ENCODE measurements around the gene POLG. TPM values are rescaled to one million over a fixed set of nuclear protein-coding genes. Genes with fewer than 3 reads are reported as not detected.

Gene POLG
- total RNA-seq, 1 donor from 2014 or later = 131 TPM

- H3K4me1 Mint-ChIP-seq (ENCODE audit: low read depth) = peaks cover 15% of the 10 kb centered on the region
- no peaks in the 10 kb centered on the region for H3K9me3 Mint-ChIP-seq
- H3K27me3 Mint-ChIP-seq (ENCODE audit: low read depth) = no peaks in the 10 kb centered on the region
- H3K4me3 Mint-ChIP-seq (ENCODE audit: low read depth) = no peak overlapping the region
- H3K27ac Mint-ChIP-seq = no peak overlapping the region
- intact Hi-C loops (cut with micrococcal nuclease) = no loop called here
- peaks cover 89% of the 10 kb centered on the region for H3K36me3 Mint-ChIP-seq (ENCODE audit: low read depth)
- DNase-seq (ENCODE audit: low spot score) = no peak
Measured at GRCh38 chr15:89325039-89325803, 9.4 kb downstream of the POLG start.

- intact Hi-C loops (cut with micrococcal nuclease) = no loop called here
- peaks cover 3% of the 10 kb centered on the region for H3K4me1 Mint-ChIP-seq (ENCODE audit: low read depth)
- no peak for DNase-seq (ENCODE audit: low spot score)
- H3K27ac Mint-ChIP-seq = no peak overlapping the region
- H3K9me3 Mint-ChIP-seq = no peaks in the 10 kb centered on the region
- no peaks in the 10 kb centered on the region for H3K27me3 Mint-ChIP-seq (ENCODE audit: low read depth)
- no peak overlapping the region for H3K4me3 Mint-ChIP-seq (ENCODE audit: low read depth)
- H3K36me3 Mint-ChIP-seq (ENCODE audit: low read depth) = peaks cover 89% of the 10 kb centered on the region
Measured at GRCh38 chr15:89323825-89324224, 10.8 kb downstream of the POLG start.

- H3K27ac Mint-ChIP-seq = no peak overlapping the region
- peaks cover 80% of the 10 kb centered on the region for H3K36me3 Mint-ChIP-seq (ENCODE audit: low read depth)
- H3K4me3 Mint-ChIP-seq (ENCODE audit: low read depth) = no peak overlapping the region
Measured at GRCh38 chr15:89322822-89323221, 11.8 kb downstream of the POLG start.

GRCh38 chr15:89321521-89322410 lies 12.9 kb downstream of the POLG start:
- Mint-ChIP-seq H3K4me3 (ENCODE audit: low read depth) (no peak overlapping the region), H3K4me1 (ENCODE audit: low read depth) (peaks cover 9% of the 10 kb centered on the region), H3K9me3 (no peaks in the 10 kb centered on the region), H3K27ac (no peak overlapping the region), H3K36me3 (ENCODE audit: low read depth) (peaks cover 81% of the 10 kb centered on the region), H3K27me3 (ENCODE audit: low read depth) (no peaks in the 10 kb centered on the region)
- no peak for DNase-seq (ENCODE audit: low spot score)
- intact Hi-C loops (cut with micrococcal nuclease) = no loop called here

More at GRCh38 chr15:89322822-89323221, 11.8 kb downstream of the POLG start:
- H3K27me3 Mint-ChIP-seq (ENCODE audit: low read depth) = no peaks in the 10 kb centered on the region
- no peak for DNase-seq (ENCODE audit: low spot score)
- no peaks in the 10 kb centered on the region for H3K4me1 Mint-ChIP-seq (ENCODE audit: low read depth)
- H3K9me3 Mint-ChIP-seq = no peaks in the 10 kb centered on the region
- intact Hi-C loops (cut with micrococcal nuclease) = no loop called here

- Mint-ChIP-seq H3K27ac (no peak overlapping the region), H3K4me3 (ENCODE audit: low read depth) (no peak overlapping the region), H3K4me1 (ENCODE audit: low read depth) (peaks cover 16% of the 10 kb centered on the region), H3K9me3 (no peaks in the 10 kb centered on the region), H3K27me3 (ENCODE audit: low read depth) (no peaks in the 10 kb centered on the region), H3K36me3 (ENCODE audit: low read depth) (peaks cover 83% of the 10 kb centered on the region)
- no peak for DNase-seq (ENCODE audit: low spot score)
- intact Hi-C loops (cut with micrococcal nuclease) = no loop called here
Measured at GRCh38 chr15:89320200-89320599, 14.4 kb downstream of the POLG start.

GRCh38 chr15:89319678-89320077 lies 14.9 kb downstream of the POLG start:
- Mint-ChIP-seq H3K4me3 (ENCODE audit: low read depth) (no peak overlapping the region), H3K27ac (no peak overlapping the region), H3K36me3 (ENCODE audit: low read depth) (peaks cover 83% of the 10 kb centered on the region), H3K27me3 (ENCODE audit: low read depth) (no peaks in the 10 kb centered on the region), H3K4me1 (ENCODE audit: low read depth) (peaks cover 19% of the 10 kb centered on the region), H3K9me3 (no peaks in the 10 kb centered on the region)
- no peak for DNase-seq (ENCODE audit: low spot score)
- intact Hi-C loops (cut with micrococcal nuclease) = no loop called here

GRCh38 chr15:89317186-89317720 lies 17.4 kb downstream of the POLG start:
- no peak overlapping the region for H3K4me3 Mint-ChIP-seq (ENCODE audit: low read depth)
- no peaks in the 10 kb centered on the region for H3K9me3 Mint-ChIP-seq
- peaks cover 83% of the 10 kb centered on the region for H3K36me3 Mint-ChIP-seq (ENCODE audit: low read depth)
- peak overlapping the region; percentile 80 for H3K27ac Mint-ChIP-seq
- H3K4me1 Mint-ChIP-seq (ENCODE audit: low read depth) = peaks cover 26% of the 10 kb centered on the region
- intact Hi-C loops (cut with micrococcal nuclease) = no loop called here
- no peaks in the 10 kb centered on the region for H3K27me3 Mint-ChIP-seq (ENCODE audit: low read depth)
- no peak for DNase-seq (ENCODE audit: low spot score)

GRCh38 chr15:89316504-89316903 lies 18.1 kb downstream of the POLG start:
- Mint-ChIP-seq H3K27ac (peak overlapping the region; percentile 43), H3K36me3 (ENCODE audit: low read depth) (peaks cover 83% of the 10 kb centered on the region), H3K4me1 (ENCODE audit: low read depth) (peaks cover 26% of the 10 kb centered on the region), H3K27me3 (ENCODE audit: low read depth) (no peaks in the 10 kb centered on the region), H3K9me3 (no peaks in the 10 kb centered on the region), H3K4me3 (ENCODE audit: low read depth) (no peak overlapping the region)
- intact Hi-C loops (cut with micrococcal nuclease) = no loop called here
- DNase-seq (ENCODE audit: low spot score) = no peak

GRCh38 chr15:89315375-89315929 lies 19.2 kb downstream of the POLG start:
- intact Hi-C loops (cut with micrococcal nuclease) = no loop called here
- DNase-seq (ENCODE audit: low spot score) = no peak
- H3K27me3 Mint-ChIP-seq (ENCODE audit: low read depth) = no peaks in the 10 kb centered on the region
- H3K4me3 Mint-ChIP-seq (ENCODE audit: low read depth) = no peak overlapping the region
- H3K9me3 Mint-ChIP-seq = no peaks in the 10 kb centered on the region
- H3K4me1 Mint-ChIP-seq (ENCODE audit: low read depth) = peaks cover 28% of the 10 kb centered on the region
- H3K36me3 Mint-ChIP-seq (ENCODE audit: low read depth) = peaks cover 84% of the 10 kb centered on the region
- peak overlapping the region; percentile 65 for H3K27ac Mint-ChIP-seq

- Mint-ChIP-seq H3K9me3 (no peaks in the 10 kb centered on the region), H3K36me3 (ENCODE audit: low read depth) (peaks cover 87% of the 10 kb centered on the region), H3K27me3 (ENCODE audit: low read depth) (no peaks in the 10 kb centered on the region), H3K4me1 (ENCODE audit: low read depth) (peaks cover 19% of the 10 kb centered on the region), H3K27ac (peak overlapping the region; percentile 35), H3K4me3 (ENCODE audit: low read depth) (no peak overlapping the region)
- intact Hi-C loops (cut with micrococcal nuclease) = loop anchor here (5.0 kb wide), 1 partner anchor 38 kb away; no protein-coding TSS in a partner anchor
- no peak for DNase-seq (ENCODE audit: low spot score)
Measured at GRCh38 chr15:89309993-89310392, 24.6 kb downstream of the POLG start.

GRCh38 chr15:89308236-89308635 lies 26.4 kb downstream of the POLG start:
- intact Hi-C loops (cut with micrococcal nuclease) = loop anchor here (5.0 kb wide), 1 partner anchor 36 kb away; no protein-coding TSS in a partner anchor
- peaks cover 14% of the 10 kb centered on the region for H3K4me1 Mint-ChIP-seq (ENCODE audit: low read depth)
- no peak overlapping the region for H3K4me3 Mint-ChIP-seq (ENCODE audit: low read depth)
- no peaks in the 10 kb centered on the region for H3K9me3 Mint-ChIP-seq
- H3K36me3 Mint-ChIP-seq (ENCODE audit: low read depth) = peaks cover 89% of the 10 kb centered on the region
- no peak for DNase-seq (ENCODE audit: low spot score)
- H3K27ac Mint-ChIP-seq = peak overlapping the region; percentile 50
- no peaks in the 10 kb centered on the region for H3K27me3 Mint-ChIP-seq (ENCODE audit: low read depth)

- no peaks in the 10 kb centered on the region for H3K27me3 Mint-ChIP-seq (ENCODE audit: low read depth)
- intact Hi-C loops (cut with micrococcal nuclease) = loop anchor here (5.0 kb wide), 1 partner anchor 35 kb away; no protein-coding TSS in a partner anchor
- peaks cover 89% of the 10 kb centered on the region for H3K36me3 Mint-ChIP-seq (ENCODE audit: low read depth)
- H3K9me3 Mint-ChIP-seq = no peaks in the 10 kb centered on the region
- DNase-seq (ENCODE audit: low spot score) = no peak
- H3K27ac Mint-ChIP-seq = peak overlapping the region; percentile 50
- no peak overlapping the region for H3K4me3 Mint-ChIP-seq (ENCODE audit: low read depth)
- peaks cover 14% of the 10 kb centered on the region for H3K4me1 Mint-ChIP-seq (ENCODE audit: low read depth)
Measured at GRCh38 chr15:89307791-89308190, 26.8 kb downstream of the POLG start.

All from activated T-helper 2 cell treated with anti-CD3 and anti-CD28 coated beads, Interferon-gamma antibody, Interleukin-2, Interleukin-4, amounts not matched to agents 10 μg/mL and 5 μg/mL and 100 μg/mL, durations not matched to agents 14 hours and 24 hours and 36 hours (primary cell).